GM12801 (cell line): ENCODE results near the gene TGFBRAP1.

Source experiments
- CTCF ChIP-seq: IDR thresholded peaks from one replicate; pipeline ENCODE4 v1.5.1; 2011; ENCODE audit warnings: control low read depth; ENCODE audit not compliant: insufficient read length; ENCODE audit errors: extremely low read depth

TGFBRAP1 gene

GRCh38 chr2:105280281-105280680, 49.3 kb downstream of the TGFBRAP1 start:
- no peak for TF ChIP-seq CTCF

- TF ChIP-seq CTCF: no peak
These were observed 50.4 kb downstream of the TGFBRAP1 start for GRCh38 chr2:105279126-105279525.

- no peak for TF ChIP-seq CTCF
These were observed 50.9 kb downstream of the TGFBRAP1 start for GRCh38 chr2:105278654-105279053.

- TF ChIP-seq CTCF: no peak
These were observed 55.5 kb downstream of the TGFBRAP1 start for GRCh38 chr2:105274046-105274445.

- TF ChIP-seq CTCF: no peak
These were observed 57.4 kb downstream of the TGFBRAP1 start for GRCh38 chr2:105272176-105272575.

GRCh38 chr2:105271393-105272045, 58.0 kb downstream of the TGFBRAP1 start:
- no peak for TF ChIP-seq CTCF

- no peak for TF ChIP-seq CTCF
These were observed 60.1 kb downstream of the TGFBRAP1 start for GRCh38 chr2:105269426-105269825.

GRCh38 chr2:105262651-105263091, 66.9 kb downstream of the TGFBRAP1 start:
- no peak for TF ChIP-seq CTCF
